ENCODE results near the gene ATAD1. TPM values are rescaled to one million over a fixed set of nuclear protein-coding genes. Genes with fewer than 3 reads are reported as not detected.
"Not testable (repeated sequence)": the region's sequence is repeated elsewhere in the genome, so short reads cannot be mapped to it uniquely, and the experiment has no call there.

Gene ATAD1
- total RNA-seq, 1 donor from 2014 or later = 54.9 TPM

DNA sequence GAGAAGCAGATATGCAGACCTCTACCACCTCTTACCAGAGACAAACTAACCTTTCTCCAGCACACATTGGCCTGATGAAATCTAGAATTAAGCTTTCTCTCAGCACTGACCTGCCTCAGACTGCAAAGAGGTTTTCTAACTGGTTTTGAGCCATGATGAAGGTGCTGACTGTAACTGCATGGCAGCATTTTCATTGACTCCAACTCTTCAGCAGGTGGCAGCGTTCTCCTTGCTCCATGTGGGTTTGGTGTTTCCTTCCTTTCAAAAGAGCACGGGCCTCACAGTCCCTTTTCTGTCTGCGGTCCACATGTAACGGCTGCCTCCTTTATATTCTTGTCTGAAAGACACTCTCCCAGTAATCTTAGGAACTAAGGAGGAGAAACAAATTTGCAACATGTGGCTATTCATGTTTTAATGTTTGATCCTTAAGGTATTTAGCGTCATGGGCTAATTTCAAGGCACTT lies 32.7 kb upstream of the ATAD1 start:
- TF ChIP-seq, protein P1, sequence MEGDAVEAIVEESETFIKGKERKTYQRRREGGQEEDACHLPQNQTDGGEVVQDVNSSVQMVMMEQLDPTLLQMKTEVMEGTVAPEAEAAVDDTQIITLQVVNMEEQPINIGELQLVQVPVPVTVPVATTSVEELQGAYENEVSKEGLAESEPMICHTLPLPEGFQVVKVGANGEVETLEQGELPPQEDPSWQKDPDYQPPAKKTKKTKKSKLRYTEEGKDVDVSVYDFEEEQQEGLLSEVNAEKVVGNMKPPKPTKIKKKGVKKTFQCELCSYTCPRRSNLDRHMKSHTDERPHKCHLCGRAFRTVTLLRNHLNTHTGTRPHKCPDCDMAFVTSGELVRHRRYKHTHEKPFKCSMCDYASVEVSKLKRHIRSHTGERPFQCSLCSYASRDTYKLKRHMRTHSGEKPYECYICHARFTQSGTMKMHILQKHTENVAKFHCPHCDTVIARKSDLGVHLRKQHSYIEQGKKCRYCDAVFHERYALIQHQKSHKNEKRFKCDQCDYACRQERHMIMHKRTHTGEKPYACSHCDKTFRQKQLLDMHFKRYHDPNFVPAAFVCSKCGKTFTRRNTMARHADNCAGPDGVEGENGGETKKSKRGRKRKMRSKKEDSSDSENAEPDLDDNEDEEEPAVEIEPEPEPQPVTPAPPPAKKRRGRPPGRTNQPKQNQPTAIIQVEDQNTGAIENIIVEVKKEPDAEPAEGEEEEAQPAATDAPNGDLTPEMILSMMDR (IDR thresholded peaks at IDR 0.05) = peak; percentile 83
- Mint-ChIP-seq H3K4me3 (ENCODE audit: unreplicated experiment) (no peak overlapping the region), H3K9me3 (ENCODE audit: low read depth) (peaks cover 2% of the 10 kb centered on the region), H3K36me3 (ENCODE audit: low read depth) (no peaks in the 10 kb centered on the region), H3K27me3 (ENCODE audit: low read depth) (no peaks in the 10 kb centered on the region), H3K27ac (ENCODE audit: unreplicated experiment) (no peak overlapping the region), H3K4me1 (ENCODE audit: low read depth) (peaks cover 7% of the 10 kb centered on the region)
- no peak for DNase-seq (ENCODE audit: low spot score)

DNA sequence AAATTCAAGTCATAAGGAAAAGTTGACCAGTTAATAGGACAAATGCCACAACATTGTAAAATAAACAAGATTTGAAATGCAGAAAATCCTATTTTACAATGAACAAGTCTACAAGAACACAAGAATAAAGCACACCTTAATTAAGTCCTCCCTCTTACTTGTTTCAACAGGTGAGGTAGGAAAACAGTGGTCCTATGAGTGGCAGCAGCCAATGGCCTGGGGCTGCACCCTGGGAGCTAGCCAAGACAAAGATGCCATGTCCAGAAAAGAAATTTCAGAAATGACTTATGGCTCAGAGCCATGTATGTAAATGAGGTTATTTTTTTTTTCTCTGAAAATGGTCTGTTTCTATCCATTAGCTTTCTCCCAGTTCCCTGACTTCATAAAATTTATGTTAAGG lies 31.0 kb upstream of the ATAD1 start:
- Mint-ChIP-seq H3K9me3 (ENCODE audit: low read depth) (no peaks in the 10 kb centered on the region), H3K27ac (ENCODE audit: unreplicated experiment) (no peak overlapping the region), H3K36me3 (ENCODE audit: low read depth) (no peaks in the 10 kb centered on the region), H3K27me3 (ENCODE audit: low read depth) (no peaks in the 10 kb centered on the region), H3K4me3 (ENCODE audit: unreplicated experiment) (no peak overlapping the region), H3K4me1 (ENCODE audit: low read depth) (peaks cover 7% of the 10 kb centered on the region)
- TF ChIP-seq, protein P1 (IDR thresholded peaks at IDR 0.05) = no peak
- DNase-seq (ENCODE audit: low spot score) = no peak

DNA sequence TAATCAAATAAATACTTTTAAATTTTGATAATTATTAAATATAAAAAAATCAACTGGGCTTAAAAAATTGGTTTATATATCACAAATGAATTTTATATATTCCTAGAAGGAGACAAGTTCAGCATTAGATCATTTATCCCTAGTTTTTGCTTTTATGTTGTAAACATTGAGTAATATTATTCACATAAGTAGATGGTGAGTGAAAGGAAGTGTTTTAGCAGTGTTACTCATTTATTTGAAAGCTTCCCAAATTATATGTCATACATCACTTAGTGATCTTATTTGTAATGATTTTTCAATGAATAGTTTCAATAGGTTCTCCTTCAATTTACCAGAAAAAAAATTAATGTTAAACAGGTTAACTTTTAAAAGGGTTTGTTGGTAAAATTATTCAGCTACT lies 29.5 kb upstream of the ATAD1 start:
- Mint-ChIP-seq H3K36me3 (ENCODE audit: low read depth) (no peaks in the 10 kb centered on the region), H3K4me3 (ENCODE audit: unreplicated experiment) (no peak overlapping the region), H3K27ac (ENCODE audit: unreplicated experiment) (no peak overlapping the region), H3K27me3 (ENCODE audit: low read depth) (no peaks in the 10 kb centered on the region), H3K9me3 (ENCODE audit: low read depth) (no peaks in the 10 kb centered on the region), H3K4me1 (ENCODE audit: low read depth) (peaks cover 13% of the 10 kb centered on the region)
- TF ChIP-seq, protein P1 (IDR thresholded peaks at IDR 0.05) = no peak
- DNase-seq (ENCODE audit: low spot score) = no peak

DNA sequence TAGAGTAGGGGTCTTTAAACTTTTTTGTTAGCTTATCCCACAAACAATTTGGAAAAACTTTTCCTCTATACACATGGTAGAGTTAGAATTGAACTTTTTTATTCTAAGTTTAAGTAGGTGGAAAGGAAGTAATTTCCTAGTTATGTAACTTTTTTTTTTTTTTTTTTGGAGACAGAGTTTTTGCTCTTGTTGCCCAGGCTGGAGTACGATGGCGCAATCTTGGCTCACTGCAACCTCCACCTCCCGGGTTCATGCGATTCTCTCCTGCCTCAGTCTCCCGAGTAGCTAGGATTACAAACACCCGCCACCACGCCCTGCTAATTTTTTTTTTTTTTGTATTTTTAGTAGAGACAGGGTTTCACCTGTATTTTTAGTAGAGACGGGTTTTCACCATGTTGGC lies 28.7 kb upstream of the ATAD1 start:
- DNase-seq (ENCODE audit: low spot score); H3K9me3 Mint-ChIP-seq (ENCODE audit: low read depth); H3K27ac Mint-ChIP-seq (ENCODE audit: unreplicated experiment); H3K4me3 Mint-ChIP-seq (ENCODE audit: unreplicated experiment); H3K36me3 Mint-ChIP-seq (ENCODE audit: low read depth); H3K27me3 Mint-ChIP-seq (ENCODE audit: low read depth): not testable (repeated sequence)
- peaks cover 17% of the 10 kb centered on the region for H3K4me1 Mint-ChIP-seq (ENCODE audit: low read depth)

DNA sequence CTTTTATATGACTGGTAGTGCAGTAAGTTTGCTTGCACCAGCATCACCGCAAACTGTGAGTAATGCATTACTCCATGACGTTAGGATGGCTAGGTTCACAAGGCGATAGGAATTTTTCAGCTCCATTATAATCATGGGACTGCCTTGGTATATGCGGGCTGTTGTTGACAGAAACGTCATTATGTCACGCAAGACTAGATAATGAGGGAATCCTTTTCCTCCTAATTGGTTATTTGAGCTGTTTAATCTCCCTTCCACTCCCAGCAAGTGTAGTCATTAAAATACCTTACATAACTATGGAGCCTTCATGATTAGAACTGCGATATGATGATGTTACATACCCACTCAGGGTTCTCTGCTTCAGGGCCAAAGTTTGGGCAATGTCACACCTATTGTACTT lies 28.0 kb upstream of the ATAD1 start:
- H3K4me1 Mint-ChIP-seq (ENCODE audit: low read depth) = peaks cover 14% of the 10 kb centered on the region
- no peak overlapping the region for H3K4me3 Mint-ChIP-seq (ENCODE audit: unreplicated experiment)
- no peak overlapping the region for H3K27ac Mint-ChIP-seq (ENCODE audit: unreplicated experiment)
- no peaks in the 10 kb centered on the region for H3K36me3 Mint-ChIP-seq (ENCODE audit: low read depth)
- no peak for DNase-seq (ENCODE audit: low spot score)
- no peaks in the 10 kb centered on the region for H3K27me3 Mint-ChIP-seq (ENCODE audit: low read depth)
- no peaks in the 10 kb centered on the region for H3K9me3 Mint-ChIP-seq (ENCODE audit: low read depth)
- TF ChIP-seq, protein P1 (IDR thresholded peaks at IDR 0.05) = no peak

DNA sequence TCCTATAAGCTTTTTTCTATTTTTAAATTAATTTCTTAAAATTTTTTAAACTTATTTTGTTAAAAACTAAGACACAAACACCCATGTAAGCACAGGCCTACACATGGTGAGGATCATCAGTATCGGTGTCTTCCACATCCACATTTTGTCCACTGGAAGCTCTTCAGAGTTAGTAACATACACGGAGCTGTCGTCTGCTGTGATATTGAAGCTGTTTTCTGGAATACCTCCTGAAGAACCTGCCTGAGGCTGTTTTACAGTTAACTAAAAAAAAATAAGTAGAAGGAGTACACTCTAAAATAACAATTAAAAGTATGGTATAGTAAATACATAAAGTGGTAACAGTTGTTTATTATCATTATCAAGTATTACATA lies 27.6 kb upstream of the ATAD1 start:
- TF ChIP-seq, protein P1 (IDR thresholded peaks at IDR 0.05) = no peak
- no peaks in the 10 kb centered on the region for H3K27me3 Mint-ChIP-seq (ENCODE audit: low read depth)
- no peak for DNase-seq (ENCODE audit: low spot score)
- no peaks in the 10 kb centered on the region for H3K36me3 Mint-ChIP-seq (ENCODE audit: low read depth)
- no peaks in the 10 kb centered on the region for H3K9me3 Mint-ChIP-seq (ENCODE audit: low read depth)
- H3K4me1 Mint-ChIP-seq (ENCODE audit: low read depth) = peaks cover 10% of the 10 kb centered on the region
- no peak overlapping the region for H3K4me3 Mint-ChIP-seq (ENCODE audit: unreplicated experiment)
- no peak overlapping the region for H3K27ac Mint-ChIP-seq (ENCODE audit: unreplicated experiment)

Data from chondrocyte (in vitro differentiated cells).